GM18502 (cell line): ENCODE results near the gene GNAL.
"Not testable (repeated sequence)": the region's sequence is repeated elsewhere in the genome, so short reads cannot be mapped to it uniquely, and the experiment has no call there.

Source experiments
- ATAC-seq: cut with Tn5 transposase; IDR thresholded peaks from one replicate; pipeline ENCODE4 v1.9.1; 2021; ENCODE audit warnings: mild to moderate bottlenecking; ENCODE audit not compliant: unreplicated experiment, poor library complexity

The GNAL gene

GRCh38 chr18:11668441-11669169 is 20.5 kb upstream of the GNAL start:
- ATAC-seq = no peak

GRCh38 chr18:11669271-11669947 is 19.7 kb upstream of the GNAL start:
- ATAC-seq = no peak

GRCh38 chr18:11669948-11670275 is 19.2 kb upstream of the GNAL start:
- no peak for ATAC-seq

- no peak for ATAC-seq
Observed at GRCh38 chr18:11671156-11671555, 17.9 kb upstream of the GNAL start.

- ATAC-seq = no peak
Observed at GRCh38 chr18:11672198-11672597, 16.9 kb upstream of the GNAL start.

- ATAC-seq = no peak
Observed at GRCh38 chr18:11672846-11673454, 16.1 kb upstream of the GNAL start.

- ATAC-seq = no peak
Observed at GRCh38 chr18:11673560-11673959, 15.5 kb upstream of the GNAL start.

- no peak for ATAC-seq
Observed at GRCh38 chr18:11674119-11674518, 14.9 kb upstream of the GNAL start.

GRCh38 chr18:11676386-11676785 is 12.7 kb upstream of the GNAL start:
- no peak for ATAC-seq

GRCh38 chr18:11676867-11677266 is 12.2 kb upstream of the GNAL start:
- no peak for ATAC-seq

GRCh38 chr18:11678211-11678610 is 10.9 kb upstream of the GNAL start:
- ATAC-seq = no peak

- ATAC-seq = peak; percentile 44
Observed at GRCh38 chr18:11689669-11690565, 853 bp downstream of the GNAL start.

- ATAC-seq = not testable (repeated sequence)
Observed at GRCh38 chr18:11690660-11691059, 1.6 kb downstream of the GNAL start.

GRCh38 chr18:11695736-11696135 is 6.7 kb downstream of the GNAL start:
- ATAC-seq = no peak

GRCh38 chr18:11696451-11696850 is 7.4 kb downstream of the GNAL start:
- ATAC-seq = no peak

- ATAC-seq = no peak
Observed at GRCh38 chr18:11700876-11701275, 11.8 kb downstream of the GNAL start.

- no peak for ATAC-seq
Observed at GRCh38 chr18:11710578-11710977, 21.5 kb downstream of the GNAL start.

GRCh38 chr18:11713756-11714155 is 24.7 kb downstream of the GNAL start:
- no peak for ATAC-seq

GRCh38 chr18:11714244-11714918 is 25.3 kb downstream of the GNAL start:
- no peak for ATAC-seq

GRCh38 chr18:11716767-11717315 is 27.8 kb downstream of the GNAL start:
- ATAC-seq = not testable (repeated sequence)
